K562 (cell line): ENCODE measurements around the gene PTCRA.

ENCODE experiments used
- HNRNPH1 ChIP-seq: fragments of 200-400 bp; formaldehyde crosslinking; optimal IDR thresholded peaks from 2 replicates; pipeline ENCODE3; 2017; ENCODE audit warnings: low read depth, mild to moderate bottlenecking, low read length, moderate library complexity
- JUN ChIP-seq, 2 experiments: sonication (generic) in 1 of 2; formaldehyde crosslinking in 1 of 2; IDR thresholded peaks; 2 replicates each; pipeline versions ENCODE4 v1.6.1 to v1.8.0; 2012 to 2022; ENCODE audit warnings: borderline replicate concordance in 2 of 2, mild to moderate bottlenecking in 2 of 2, improper control_type of control experiment in 1 of 2, low read depth in 1 of 2, low read length in 1 of 2, missing genetic modification reagents in 1 of 2
- JUNB ChIP-seq: fragments of 450-650 bp; formaldehyde crosslinking; conservative IDR thresholded peaks from 2 replicates; pipeline ENCODE4 v1.4.0; 2020; ENCODE audit warnings: mild to moderate bottlenecking
- SIN3B ChIP-seq: fragments of 450-650 bp; IDR thresholded peaks from 2 replicates; pipeline ENCODE4 v1.6.1; 2017; ENCODE audit warnings: low read depth, mild to moderate bottlenecking, moderate library complexity
- SRF ChIP-seq, 2 experiments: fragments of 250-450, 450-650 bp in 1 of 2; sonication (Bioruptor Pico) in 1 of 2; sonication (generic) in 1 of 2; formaldehyde crosslinking; IDR thresholded peaks; 2 replicates each; pipeline versions ENCODE4 v1.5.0 to v1.5.1; 2020 to 2022; ENCODE audit warnings: mild to moderate bottlenecking in 1 of 2, missing genetic modification reagents in 1 of 2
- TAF1 ChIP-seq: IDR thresholded peaks from 2 replicates; pipeline ENCODE4 v1.6.1; 2011; ENCODE audit warnings: mild to moderate bottlenecking, low read length, moderate library complexity; ENCODE audit not compliant: insufficient read depth, control insufficient read depth, severe bottlenecking; ENCODE audit errors: extremely low read depth
- YBX1 ChIP-seq: fragments of 450-650 bp; IDR thresholded peaks from 2 replicates; pipeline ENCODE4 v1.7.1; 2016; ENCODE audit warnings: mild to moderate bottlenecking
- ZNF589 ChIP-seq: fragments of 200-800 bp; sonication (Bioruptor generic); IDR thresholded peaks from 2 replicates; pipeline ENCODE4 v1.6.1; 2016; ENCODE audit warnings: low read depth, missing genetic modification characterization, missing compliant biosample characterization
- TF ChIP-seq, protein P1 (sequence below), 3 experiments: IDR thresholded peaks in 2 of 3; conservative IDR thresholded peaks in 1 of 3; 2 replicates each; pipeline ENCODE4 v1.5.1; 2011 to 2012; ENCODE audit warnings: low read length in 3 of 3, mild to moderate bottlenecking in 3 of 3, control low read depth in 2 of 3, improper control_type of control experiment in 1 of 3, inconsistent platforms in 1 of 3, low read depth in 1 of 3, mixed read lengths in 1 of 3, moderate library complexity in 1 of 3; ENCODE audit not compliant: insufficient read depth in 2 of 3
- TF ChIP-seq, protein P2 (sequence below): sonication (generic); formaldehyde crosslinking; IDR thresholded peaks from 2 replicates; pipeline ENCODE4 v1.8.1; 2022; ENCODE audit warnings: missing genetic modification reagents
- TF ChIP-seq, protein P3 (sequence below): sonication (generic); formaldehyde crosslinking; IDR thresholded peaks from 2 replicates; pipeline ENCODE4 v1.5.0; 2020; ENCODE audit warnings: missing genetic modification reagents

DNA sequence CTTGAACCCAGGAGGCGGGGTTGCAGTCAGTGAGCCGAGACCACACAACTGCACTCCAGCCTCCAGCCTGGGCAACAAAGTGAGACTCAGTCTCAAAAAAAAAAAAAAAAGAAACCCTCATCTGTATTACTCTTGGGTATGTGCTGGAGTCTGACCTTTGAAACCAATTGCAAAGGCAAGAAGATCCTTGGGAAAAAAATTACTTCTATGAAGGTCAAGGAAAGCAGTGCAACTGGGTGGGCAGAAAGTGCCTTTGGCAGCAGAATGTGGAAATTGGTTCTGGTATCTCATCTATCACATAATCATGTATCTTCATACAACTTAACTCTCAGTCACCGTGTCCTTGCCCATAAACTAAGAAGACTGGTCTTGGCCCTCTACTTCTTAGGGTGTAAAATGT lies 44.1 kb upstream of the PTCRA start:
- TF ChIP-seq JUNB (CRISPR knock-in tag) (no peak), JUN (IDR thresholded peaks at IDR 0.05; ENCODE audit: borderline replicate concordance, low read depth, low read length) (no peak), JUN (CRISPR knock-in tag; IDR thresholded peaks at IDR 0.05; ENCODE audit: borderline replicate concordance) (no peak), SIN3B (no peak), YBX1 (no peak), ZNF589 (CRISPR knock-in tag) (no peak), TAF1 (no peak), SRF (CRISPR knock-in tag; IDR thresholded peaks at IDR 0.05) (no peak), HNRNPH1 (no peak)
- TF ChIP-seq, protein P1, sequence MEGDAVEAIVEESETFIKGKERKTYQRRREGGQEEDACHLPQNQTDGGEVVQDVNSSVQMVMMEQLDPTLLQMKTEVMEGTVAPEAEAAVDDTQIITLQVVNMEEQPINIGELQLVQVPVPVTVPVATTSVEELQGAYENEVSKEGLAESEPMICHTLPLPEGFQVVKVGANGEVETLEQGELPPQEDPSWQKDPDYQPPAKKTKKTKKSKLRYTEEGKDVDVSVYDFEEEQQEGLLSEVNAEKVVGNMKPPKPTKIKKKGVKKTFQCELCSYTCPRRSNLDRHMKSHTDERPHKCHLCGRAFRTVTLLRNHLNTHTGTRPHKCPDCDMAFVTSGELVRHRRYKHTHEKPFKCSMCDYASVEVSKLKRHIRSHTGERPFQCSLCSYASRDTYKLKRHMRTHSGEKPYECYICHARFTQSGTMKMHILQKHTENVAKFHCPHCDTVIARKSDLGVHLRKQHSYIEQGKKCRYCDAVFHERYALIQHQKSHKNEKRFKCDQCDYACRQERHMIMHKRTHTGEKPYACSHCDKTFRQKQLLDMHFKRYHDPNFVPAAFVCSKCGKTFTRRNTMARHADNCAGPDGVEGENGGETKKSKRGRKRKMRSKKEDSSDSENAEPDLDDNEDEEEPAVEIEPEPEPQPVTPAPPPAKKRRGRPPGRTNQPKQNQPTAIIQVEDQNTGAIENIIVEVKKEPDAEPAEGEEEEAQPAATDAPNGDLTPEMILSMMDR (IDR thresholded peaks at IDR 0.05 in 2 of 3, conservative IDR thresholded peaks at IDR 0.05 in 1 of 3; ENCODE audit: insufficient read depth in 2 of 3, low read depth in 1 of 3, low read length in 3 of 3): no peak
- TF ChIP-seq, protein P2, sequence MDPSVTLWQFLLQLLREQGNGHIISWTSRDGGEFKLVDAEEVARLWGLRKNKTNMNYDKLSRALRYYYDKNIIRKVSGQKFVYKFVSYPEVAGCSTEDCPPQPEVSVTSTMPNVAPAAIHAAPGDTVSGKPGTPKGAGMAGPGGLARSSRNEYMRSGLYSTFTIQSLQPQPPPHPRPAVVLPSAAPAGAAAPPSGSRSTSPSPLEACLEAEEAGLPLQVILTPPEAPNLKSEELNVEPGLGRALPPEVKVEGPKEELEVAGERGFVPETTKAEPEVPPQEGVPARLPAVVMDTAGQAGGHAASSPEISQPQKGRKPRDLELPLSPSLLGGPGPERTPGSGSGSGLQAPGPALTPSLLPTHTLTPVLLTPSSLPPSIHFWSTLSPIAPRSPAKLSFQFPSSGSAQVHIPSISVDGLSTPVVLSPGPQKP (CRISPR knock-in tag): no peak
- TF ChIP-seq, protein P3, sequence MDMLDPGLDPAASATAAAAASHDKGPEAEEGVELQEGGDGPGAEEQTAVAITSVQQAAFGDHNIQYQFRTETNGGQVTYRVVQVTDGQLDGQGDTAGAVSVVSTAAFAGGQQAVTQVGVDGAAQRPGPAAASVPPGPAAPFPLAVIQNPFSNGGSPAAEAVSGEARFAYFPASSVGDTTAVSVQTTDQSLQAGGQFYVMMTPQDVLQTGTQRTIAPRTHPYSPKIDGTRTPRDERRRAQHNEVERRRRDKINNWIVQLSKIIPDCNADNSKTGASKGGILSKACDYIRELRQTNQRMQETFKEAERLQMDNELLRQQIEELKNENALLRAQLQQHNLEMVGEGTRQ (CRISPR knock-in tag): no peak
